GM12878 (cell line): Measurements from ENCODE around the gene USP34.

Experiments
- CBX3 ChIP-seq: fragments of 200-600 bp; sonication (generic); IDR thresholded peaks from 2 replicates; pipeline ENCODE4 v1.6.1; 2016; ENCODE audit warnings: low read depth, borderline replicate concordance
- MEF2B ChIP-seq: fragments of 450-650 bp; IDR thresholded peaks from 2 replicates; pipeline ENCODE4 v1.6.1; 2018; ENCODE audit warnings: mild to moderate bottlenecking, moderate library complexity; ENCODE audit not compliant: partially characterized antibody, poor library complexity, severe bottlenecking
- TARDBP ChIP-seq: IDR thresholded peaks from 2 replicates; pipeline ENCODE4 v1.6.1; 2016; ENCODE audit warnings: borderline replicate concordance
- YY1 ChIP-seq: IDR thresholded peaks from 2 replicates; pipeline ENCODE4 v1.6.1; 2011; ENCODE audit warnings: low read depth, mild to moderate bottlenecking, low read length
- TF ChIP-seq, protein P1 (sequence below), 3 experiments: IDR thresholded peaks in 2 of 3; conservative IDR thresholded peaks in 1 of 3; 2 replicates each; pipeline ENCODE4 v1.5.1; 2011; ENCODE audit warnings: low read depth in 3 of 3, low read length in 3 of 3, mild to moderate bottlenecking in 3 of 3, control low read depth in 2 of 3, moderate library complexity in 2 of 3, inconsistent platforms in 1 of 3, mixed read lengths in 1 of 3; ENCODE audit not compliant: control insufficient read depth in 2 of 3, insufficient read depth in 1 of 3; ENCODE audit errors: extremely low read depth in 1 of 3
- TF ChIP-seq, protein P2 (sequence below): fragments of 450-650 bp; IDR thresholded peaks from 2 replicates; pipeline ENCODE4 v1.6.1; 2014; ENCODE audit warnings: mild to moderate bottlenecking

DNA sequence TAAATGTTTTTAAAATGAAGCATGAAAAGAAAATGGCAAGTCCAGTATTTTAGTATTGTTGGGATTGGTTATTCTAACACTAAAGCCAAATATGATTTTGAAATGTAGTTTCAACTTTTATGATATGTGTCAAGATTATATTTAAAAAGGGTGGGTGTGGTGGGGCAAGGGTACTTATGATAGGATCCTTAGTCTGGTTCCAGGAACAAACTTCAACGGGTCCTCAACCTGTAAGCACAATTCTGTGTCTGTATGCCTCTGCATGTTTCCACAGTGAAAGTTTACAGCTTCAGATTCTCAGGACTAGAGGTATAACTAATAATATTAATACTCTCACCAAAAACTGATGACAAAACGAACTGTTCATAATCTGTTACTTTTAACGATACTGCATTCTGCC, 5.8 kb downstream of the USP34 start:
- TF ChIP-seq, protein P1, sequence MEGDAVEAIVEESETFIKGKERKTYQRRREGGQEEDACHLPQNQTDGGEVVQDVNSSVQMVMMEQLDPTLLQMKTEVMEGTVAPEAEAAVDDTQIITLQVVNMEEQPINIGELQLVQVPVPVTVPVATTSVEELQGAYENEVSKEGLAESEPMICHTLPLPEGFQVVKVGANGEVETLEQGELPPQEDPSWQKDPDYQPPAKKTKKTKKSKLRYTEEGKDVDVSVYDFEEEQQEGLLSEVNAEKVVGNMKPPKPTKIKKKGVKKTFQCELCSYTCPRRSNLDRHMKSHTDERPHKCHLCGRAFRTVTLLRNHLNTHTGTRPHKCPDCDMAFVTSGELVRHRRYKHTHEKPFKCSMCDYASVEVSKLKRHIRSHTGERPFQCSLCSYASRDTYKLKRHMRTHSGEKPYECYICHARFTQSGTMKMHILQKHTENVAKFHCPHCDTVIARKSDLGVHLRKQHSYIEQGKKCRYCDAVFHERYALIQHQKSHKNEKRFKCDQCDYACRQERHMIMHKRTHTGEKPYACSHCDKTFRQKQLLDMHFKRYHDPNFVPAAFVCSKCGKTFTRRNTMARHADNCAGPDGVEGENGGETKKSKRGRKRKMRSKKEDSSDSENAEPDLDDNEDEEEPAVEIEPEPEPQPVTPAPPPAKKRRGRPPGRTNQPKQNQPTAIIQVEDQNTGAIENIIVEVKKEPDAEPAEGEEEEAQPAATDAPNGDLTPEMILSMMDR (IDR thresholded peaks at IDR 0.05 in 2 of 3, conservative IDR thresholded peaks at IDR 0.05 in 1 of 3; ENCODE audit: control insufficient read depth in 2 of 3, extremely low read depth in 1 of 3, insufficient read depth in 1 of 3, low read depth in 3 of 3, low read length in 3 of 3) = no peak
- TF ChIP-seq MEF2B (no peak), TARDBP (no peak), YY1 (no peak), CBX3 (no peak)
- TF ChIP-seq, protein P2, sequence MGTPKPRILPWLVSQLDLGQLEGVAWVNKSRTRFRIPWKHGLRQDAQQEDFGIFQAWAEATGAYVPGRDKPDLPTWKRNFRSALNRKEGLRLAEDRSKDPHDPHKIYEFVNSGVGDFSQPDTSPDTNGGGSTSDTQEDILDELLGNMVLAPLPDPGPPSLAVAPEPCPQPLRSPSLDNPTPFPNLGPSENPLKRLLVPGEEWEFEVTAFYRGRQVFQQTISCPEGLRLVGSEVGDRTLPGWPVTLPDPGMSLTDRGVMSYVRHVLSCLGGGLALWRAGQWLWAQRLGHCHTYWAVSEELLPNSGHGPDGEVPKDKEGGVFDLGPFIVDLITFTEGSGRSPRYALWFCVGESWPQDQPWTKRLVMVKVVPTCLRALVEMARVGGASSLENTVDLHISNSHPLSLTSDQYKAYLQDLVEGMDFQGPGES = no peak
